Gastrocnemius medialis (tissue), 4 donors: ENCODE results near the gene POLN.

Experiments used
- POLR2A ChIP-seq, 2 donors: fragments of 450-650 bp; IDR thresholded peaks; one replicate each; pipeline ENCODE4 v1.6.1; 2017; ENCODE audit warnings: antibody characterized with exemption in 2 of 2, mild to moderate bottlenecking in 2 of 2, moderate library complexity in 2 of 2
- TF ChIP-seq, protein P1 (sequence below), 5 experiments: fragments of 450-650 bp in 3 of 5; fragments of 200-600 bp in 2 of 5; sonication (generic) in 2 of 5; IDR thresholded peaks in 4 of 5; conservative IDR thresholded peaks in 1 of 5; 1 replicate in 4 of 5; 2 replicates in 1 of 5; pipeline ENCODE4 v1.5.1; 2016 to 2019; ENCODE audit warnings: antibody characterized with exemption in 5 of 5, mild to moderate bottlenecking in 3 of 5, moderate library complexity in 3 of 5

- TF ChIP-seq, protein P1, sequence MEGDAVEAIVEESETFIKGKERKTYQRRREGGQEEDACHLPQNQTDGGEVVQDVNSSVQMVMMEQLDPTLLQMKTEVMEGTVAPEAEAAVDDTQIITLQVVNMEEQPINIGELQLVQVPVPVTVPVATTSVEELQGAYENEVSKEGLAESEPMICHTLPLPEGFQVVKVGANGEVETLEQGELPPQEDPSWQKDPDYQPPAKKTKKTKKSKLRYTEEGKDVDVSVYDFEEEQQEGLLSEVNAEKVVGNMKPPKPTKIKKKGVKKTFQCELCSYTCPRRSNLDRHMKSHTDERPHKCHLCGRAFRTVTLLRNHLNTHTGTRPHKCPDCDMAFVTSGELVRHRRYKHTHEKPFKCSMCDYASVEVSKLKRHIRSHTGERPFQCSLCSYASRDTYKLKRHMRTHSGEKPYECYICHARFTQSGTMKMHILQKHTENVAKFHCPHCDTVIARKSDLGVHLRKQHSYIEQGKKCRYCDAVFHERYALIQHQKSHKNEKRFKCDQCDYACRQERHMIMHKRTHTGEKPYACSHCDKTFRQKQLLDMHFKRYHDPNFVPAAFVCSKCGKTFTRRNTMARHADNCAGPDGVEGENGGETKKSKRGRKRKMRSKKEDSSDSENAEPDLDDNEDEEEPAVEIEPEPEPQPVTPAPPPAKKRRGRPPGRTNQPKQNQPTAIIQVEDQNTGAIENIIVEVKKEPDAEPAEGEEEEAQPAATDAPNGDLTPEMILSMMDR (IDR thresholded peaks at IDR 0.05 in 4 of 5, conservative IDR thresholded peaks at IDR 0.05 in 1 of 5): no peak
- no peak for TF ChIP-seq POLR2A (IDR thresholded peaks at IDR 0.05)
These were observed 166.5 kb downstream of the POLN start for GRCh38 chr4:2075171-2075986.
